K562 (cell line): ENCODE results near the gene S100P. TPM values are rescaled to one million over a fixed set of nuclear protein-coding genes. Genes with fewer than 3 reads are reported as not detected.

Source experiments
- BHLHE40 ChIP-seq: IDR thresholded peaks from 2 replicates; pipeline ENCODE4 v1.6.1; 2011; ENCODE audit warnings: low read length, improper control_type of control experiment
- CBFA2T3 ChIP-seq: fragments of 450-650 bp; IDR thresholded peaks from 2 replicates; pipeline ENCODE4 v1.6.1; 2017
- CTCF ChIP-seq, 3 experiments: IDR thresholded peaks in 2 of 3; conservative IDR thresholded peaks in 1 of 3; 2 replicates each; pipeline ENCODE4 v1.5.1; 2011 to 2012; ENCODE audit warnings: low read length in 3 of 3, mild to moderate bottlenecking in 3 of 3, control low read depth in 2 of 3, improper control_type of control experiment in 1 of 3, inconsistent platforms in 1 of 3, low read depth in 1 of 3, mixed read lengths in 1 of 3, moderate library complexity in 1 of 3; ENCODE audit not compliant: insufficient read depth in 2 of 3
- FOXM1 ChIP-seq, 2 experiments: fragments of 450-650 bp in 1 of 2; sonication (generic) in 1 of 2; formaldehyde crosslinking in 1 of 2; IDR thresholded peaks; 2 replicates each; pipeline versions ENCODE4 v1.6.1 to v1.9.0; 2017 to 2022; ENCODE audit warnings: low read depth in 2 of 2, mild to moderate bottlenecking in 2 of 2, missing genetic modification reagents in 1 of 2, moderate library complexity in 1 of 2
- FUS ChIP-seq: fragments of 200-400 bp; formaldehyde crosslinking; optimal IDR thresholded peaks from 2 replicates; pipeline ENCODE3; 2017; ENCODE audit warnings: low read depth, low read length
- HCFC1 ChIP-seq: IDR thresholded peaks from 2 replicates; pipeline ENCODE4 v1.6.1; 2012; ENCODE audit warnings: low read depth, low read length, improper control_type of control experiment
- LARP7 ChIP-seq: fragments of 450-650 bp; IDR thresholded peaks from 2 replicates; pipeline ENCODE4 v1.6.1; 2016
- MIER1 ChIP-seq: fragments of 450-650 bp; IDR thresholded peaks from 2 replicates; pipeline ENCODE4 v1.6.1; 2016; ENCODE audit warnings: antibody characterized with exemption, mild to moderate bottlenecking, low read depth
- NFIX ChIP-seq: fragments of 250-450 bp; sonication (Bioruptor Pico); IDR thresholded peaks from 2 replicates; pipeline ENCODE4 v1.4.0; 2020; ENCODE audit warnings: low read depth, mild to moderate bottlenecking, moderate library complexity
- RB1 ChIP-seq: fragments of 450-650 bp; IDR thresholded peaks from 2 replicates; pipeline ENCODE4 v1.6.1; 2017; ENCODE audit warnings: low read depth, mild to moderate bottlenecking
- RCOR1 ChIP-seq, 2 experiments: IDR thresholded peaks; 2 replicates each; pipeline ENCODE4 v1.6.1; 2012; ENCODE audit warnings: low read depth in 2 of 2, low read length in 2 of 2, borderline replicate concordance in 1 of 2, improper control_type of control experiment in 1 of 2
- RFX5 ChIP-seq: IDR thresholded peaks from 2 replicates; pipeline ENCODE4 v1.6.1; 2011; ENCODE audit warnings: low read depth, mild to moderate bottlenecking, improper control_type of control experiment, low read length
- SMARCB1 ChIP-seq: IDR thresholded peaks from 2 replicates; pipeline ENCODE4 v1.6.1; 2011; ENCODE audit warnings: improper control_type of control experiment, low read depth; ENCODE audit not compliant: insufficient read length
- STAT5A ChIP-seq: IDR thresholded peaks from 2 replicates; pipeline ENCODE4 v1.6.1; 2012; ENCODE audit warnings: low read length, inconsistent platforms, borderline replicate concordance
- TEAD4 ChIP-seq, 2 experiments: sonication (generic) in 1 of 2; formaldehyde crosslinking in 1 of 2; IDR thresholded peaks; 2 replicates each; pipeline versions ENCODE4 v1.6.1 to v1.8.0; 2012 to 2022; ENCODE audit warnings: borderline replicate concordance in 1 of 2, inconsistent platforms in 1 of 2, low read length in 1 of 2, mild to moderate bottlenecking in 1 of 2, missing genetic modification reagents in 1 of 2
- USF1 ChIP-seq: sonication (generic); formaldehyde crosslinking; IDR thresholded peaks from 2 replicates; pipeline ENCODE4 v1.9.0; 2022; ENCODE audit warnings: mild to moderate bottlenecking, missing genetic modification reagents
- YY1 ChIP-seq, 3 experiments: IDR thresholded peaks; 2 replicates each; pipeline ENCODE4 v1.6.1; 2011; ENCODE audit warnings: low read length in 2 of 3, mild to moderate bottlenecking in 2 of 3, moderate library complexity in 2 of 3, borderline replicate concordance in 1 of 3, control low read depth in 1 of 3, low read depth in 1 of 3; ENCODE audit not compliant: insufficient read depth in 3 of 3, insufficient replicate concordance in 2 of 3, control insufficient read depth in 1 of 3, insufficient read length in 1 of 3; ENCODE audit errors: extremely low read depth in 1 of 3
- ZBTB17 ChIP-seq: fragments of 450-650 bp; formaldehyde crosslinking; IDR thresholded peaks from 2 replicates; pipeline ENCODE4 v1.4.0; 2020; ENCODE audit warnings: mild to moderate bottlenecking
- ZNF398 ChIP-seq: fragments of 250-450 bp; sonication (Bioruptor Pico); IDR thresholded peaks from 2 replicates; pipeline ENCODE4 v1.8.0; 2021; ENCODE audit warnings: moderate library complexity, mild to moderate bottlenecking, inconsistent platforms
- ZNF449 ChIP-seq: fragments of 250-450 bp; sonication (Bioruptor Pico); IDR thresholded peaks from 2 replicates; pipeline ENCODE4 v1.8.0; 2022; ENCODE audit warnings: moderate library complexity, mild to moderate bottlenecking, inconsistent platforms
- ZNF778 ChIP-seq: fragments of 450-650 bp; formaldehyde crosslinking; IDR thresholded peaks from 2 replicates; pipeline ENCODE4 v1.4.0; 2020; ENCODE audit warnings: mild to moderate bottlenecking, moderate library complexity
- polyA plus RNA-seq, 8 experiments: library from polyadenylated mRNA; depleted of rRNA in 4 of 8; stranded (reverse) in 5 of 8; unstranded in 3 of 8; fragments of >200 nt; fragmentation: Nextera tagmentation in 2 of 8; fragmentation: Illumina TruSeq in 1 of 8; extraction: Ambion mirVana in 2 of 8; extraction: Trizol in 1 of 8; gene quantifications; 2 replicates each; pipeline versions ENCODE4 v1.2.1 to v1.2.3, GENCODE V29; 2011 to 2014; ENCODE audit warnings: inconsistent platforms in 1 of 8, missing spikeins in 1 of 8
- total RNA-seq, 7 experiments: library from RNA; depleted of rRNA in 6 of 7; stranded (reverse); fragments of >200 nt in 6 of 7; fragmentation: Illumina TruSeq in 2 of 7; extraction: Trizol in 2 of 7; gene quantifications; 2 replicates each; pipeline versions ENCODE4 v1.2.1 to v1.2.3, GENCODE V29; 2011 to 2021; ENCODE audit warnings: low replicate concordance in 1 of 7

S100P gene
- total and polyA plus RNA-seq, 9 of the 15 experiments (the other 6 are each of a cell fraction or from before 2014, with no cell fraction given) = 4.1 to 23.8 (median 7.5) TPM

- TF ChIP-seq ZBTB17 (CRISPR knock-in tag) = no peak
- peak; percentile 71 for TF ChIP-seq RB1
- no peak for TF ChIP-seq NFIX (CRISPR knock-in tag)
- TF ChIP-seq TEAD4 (IDR thresholded peaks at IDR 0.05; ENCODE audit: low read length) = no peak
- no peak for TF ChIP-seq TEAD4 (CRISPR knock-in tag; IDR thresholded peaks at IDR 0.05; ENCODE audit: borderline replicate concordance)
- TF ChIP-seq FUS = no peak
- no peak for TF ChIP-seq CBFA2T3
- no peak for TF ChIP-seq LARP7
- TF ChIP-seq YY1 (IDR thresholded peaks at IDR 0.05; ENCODE audit: borderline replicate concordance in 1 of 3, control insufficient read depth in 1 of 3, extremely low read depth in 1 of 3, insufficient read depth in 3 of 3, insufficient read length in 1 of 3, insufficient replicate concordance in 2 of 3, low read depth in 1 of 3, low read length in 2 of 3) = peak in 1 of 3 experiments; percentile 50
- TF ChIP-seq RFX5 = no peak
- TF ChIP-seq SMARCB1 = no peak
- 0 out of 4 replicates have a peak, but pooled peaks of 1 of the 2 experiments have one; percentile 8 for TF ChIP-seq RCOR1 (IDR thresholded peaks at IDR 0.05; ENCODE audit: borderline replicate concordance in 1 of 2, low read depth in 2 of 2, low read length in 2 of 2)
- no peak for TF ChIP-seq STAT5A
- no peak for TF ChIP-seq BHLHE40
- no peak for TF ChIP-seq ZNF449 (CRISPR knock-in tag)
- peak; percentile 79 to 89 (median 88) for TF ChIP-seq CTCF (IDR thresholded peaks at IDR 0.05 in 2 of 3, conservative IDR thresholded peaks at IDR 0.05 in 1 of 3; ENCODE audit: insufficient read depth in 2 of 3, low read depth in 1 of 3, low read length in 3 of 3)
- no peak for TF ChIP-seq FOXM1 (IDR thresholded peaks at IDR 0.05; ENCODE audit: low read depth)
- TF ChIP-seq FOXM1 (CRISPR knock-in tag; IDR thresholded peaks at IDR 0.05; ENCODE audit: low read depth) = no peak
- no peak for TF ChIP-seq HCFC1
- TF ChIP-seq ZNF778 (CRISPR knock-in tag) = no peak
- no peak for TF ChIP-seq USF1 (CRISPR knock-in tag)
- TF ChIP-seq ZNF398 (CRISPR knock-in tag) = no peak
- no peak for TF ChIP-seq MIER1
Measured at GRCh38 chr4:6681191-6681590, 12.5 kb upstream of the S100P start (continued).
